Stimulated activated CD4-positive, alpha-beta T cell treated with anti-CD3 and anti-CD28 coated beads, Interleukin-12 subunit alpha, Interleukin-12 subunit beta, amount 100 ng/mL, for 4 hours (primary cell): ENCODE results near the gene NDUFB10.
"Not testable (repeated sequence)": the region's sequence is repeated elsewhere in the genome, so short reads cannot be mapped to it uniquely, and the experiment has no call there.

Source experiments
- DNase-seq: peaks from one replicate; pipeline ENCODE4 v3.0.0-alpha.2; 2020

Gene NDUFB10

DNA sequence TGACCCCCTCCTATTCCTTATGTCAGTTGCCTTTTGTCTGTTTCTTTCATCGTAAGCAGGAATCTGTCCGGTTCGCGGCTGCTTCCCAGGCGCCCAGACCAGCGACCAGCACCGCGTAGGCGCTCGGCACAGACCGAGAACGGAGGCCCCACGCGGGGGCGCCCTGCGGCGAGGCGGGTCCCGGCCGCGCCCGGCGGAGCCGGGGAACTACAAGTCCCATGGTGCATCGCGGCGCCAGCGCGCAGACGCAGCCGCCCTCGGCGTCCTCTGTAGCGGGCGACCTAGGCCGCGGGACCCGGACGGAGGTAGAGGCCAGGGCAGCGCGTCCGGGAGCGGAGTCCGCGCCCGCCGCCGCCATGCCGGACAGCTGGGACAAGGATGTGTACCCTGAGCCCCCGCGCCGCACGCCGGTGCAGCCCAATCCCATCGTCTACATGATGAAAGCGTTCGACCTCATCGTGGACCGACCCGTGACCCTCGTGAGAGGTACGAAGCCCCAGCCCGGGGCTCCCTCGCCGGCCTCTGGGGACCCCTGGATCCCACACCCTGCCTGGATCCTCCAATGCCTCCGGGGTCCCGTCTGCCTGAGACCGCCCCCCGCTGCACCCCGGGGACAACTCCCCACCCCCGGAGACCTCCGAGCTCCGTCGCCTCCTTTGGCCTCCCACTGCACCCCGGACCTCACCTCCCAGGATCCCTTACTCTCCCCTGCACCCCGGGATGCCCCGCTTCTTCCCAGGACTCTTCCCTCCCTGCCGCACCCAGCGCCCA, at the start of gene NDUFB10:
TSS of gene NDUFB10 (plus strand) at position 270 of the 771 bp plus-strand sequence. CDS start at position 357, 87 bp downstream.
- peak; percentile 94 for DNase-seq

DNA sequence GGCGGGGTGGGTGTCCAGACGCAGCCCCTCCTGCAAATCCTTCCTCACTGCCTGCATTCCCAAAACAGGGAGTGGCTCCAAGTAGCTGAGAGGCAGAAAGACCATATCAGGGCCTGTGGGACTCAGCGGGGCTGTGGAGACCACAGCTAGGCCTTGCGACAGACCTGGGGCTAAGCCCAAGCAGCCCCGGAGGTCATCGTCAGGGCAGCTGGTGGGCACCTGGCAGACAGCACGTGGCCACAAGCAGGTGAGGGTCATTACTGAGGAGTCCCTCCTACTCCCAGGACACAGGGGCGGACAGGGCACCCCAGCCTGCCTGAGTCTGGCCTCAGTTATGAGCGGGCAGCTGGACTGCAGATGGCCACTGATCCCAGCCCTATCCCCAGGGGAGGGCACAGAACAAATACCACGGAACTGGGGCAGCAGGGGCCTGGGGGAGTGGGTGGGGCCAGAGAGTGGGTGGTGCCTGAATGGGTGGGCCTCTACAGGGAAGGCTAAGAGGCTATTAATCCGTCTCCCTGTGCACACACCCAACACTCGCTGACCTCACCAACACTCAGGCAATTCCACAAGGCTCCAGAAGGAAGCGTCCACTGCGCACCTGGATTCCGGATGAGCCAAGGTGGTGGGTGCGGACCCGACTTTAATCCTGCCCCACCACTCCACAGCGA, 49.6 kb upstream of the NDUFB10 start:
- DNase-seq = no peak

DNA sequence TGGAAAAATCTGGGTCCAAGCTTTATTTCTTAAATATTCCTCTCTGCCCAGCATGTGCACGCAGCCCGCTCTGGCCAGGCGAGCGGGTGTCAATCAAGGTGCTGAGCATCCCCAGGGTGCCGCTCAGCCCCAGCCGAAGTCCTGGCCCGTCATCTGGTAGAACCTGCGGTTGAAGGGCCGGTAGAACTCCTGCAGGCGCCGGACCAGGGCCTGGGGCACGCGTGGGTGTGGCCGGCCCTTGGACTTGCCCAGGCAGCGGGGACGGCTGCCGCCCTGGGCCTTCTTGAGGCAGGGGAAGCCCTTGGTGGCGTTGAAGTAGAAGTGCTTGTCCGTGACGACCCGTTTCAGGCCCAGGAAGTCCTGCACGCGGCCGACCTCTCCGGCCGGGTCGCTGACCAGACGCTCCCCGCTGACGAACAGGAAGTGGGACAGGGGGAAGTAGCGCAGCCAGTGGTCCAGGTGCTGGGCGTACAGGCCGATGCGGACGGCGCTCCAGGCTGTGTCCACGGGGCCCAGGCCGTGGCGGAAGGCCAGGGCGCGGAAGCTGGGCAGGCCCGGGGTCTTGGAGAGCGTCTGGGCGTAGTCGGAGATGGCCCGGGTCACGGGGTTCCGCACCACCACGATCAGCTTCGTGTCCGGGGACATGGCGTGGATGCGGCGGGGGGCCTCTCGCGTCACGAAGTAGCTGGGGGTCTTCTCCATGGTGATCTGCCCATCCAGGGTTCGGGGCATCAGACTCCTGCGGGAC, 47.7 kb upstream of the NDUFB10 start:
- no peak for DNase-seq

DNA sequence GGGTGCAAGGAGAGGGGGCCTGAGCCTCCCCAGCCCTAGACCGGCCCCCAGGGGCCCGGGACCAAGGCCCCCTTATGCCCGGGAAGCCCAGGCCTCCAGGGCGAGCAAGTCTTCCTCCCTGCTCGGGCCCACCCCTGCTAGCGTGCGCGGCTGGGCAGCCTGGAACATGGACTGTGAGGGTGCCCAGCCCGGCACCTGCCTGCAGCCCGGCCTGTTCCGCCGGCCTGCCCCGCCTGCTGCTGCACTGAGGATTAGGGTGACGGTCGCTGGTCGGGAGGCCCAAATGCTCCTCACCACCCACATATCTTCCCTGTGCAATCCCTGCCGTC, 47.2 kb upstream of the NDUFB10 start:
- DNase-seq = no peak

DNA sequence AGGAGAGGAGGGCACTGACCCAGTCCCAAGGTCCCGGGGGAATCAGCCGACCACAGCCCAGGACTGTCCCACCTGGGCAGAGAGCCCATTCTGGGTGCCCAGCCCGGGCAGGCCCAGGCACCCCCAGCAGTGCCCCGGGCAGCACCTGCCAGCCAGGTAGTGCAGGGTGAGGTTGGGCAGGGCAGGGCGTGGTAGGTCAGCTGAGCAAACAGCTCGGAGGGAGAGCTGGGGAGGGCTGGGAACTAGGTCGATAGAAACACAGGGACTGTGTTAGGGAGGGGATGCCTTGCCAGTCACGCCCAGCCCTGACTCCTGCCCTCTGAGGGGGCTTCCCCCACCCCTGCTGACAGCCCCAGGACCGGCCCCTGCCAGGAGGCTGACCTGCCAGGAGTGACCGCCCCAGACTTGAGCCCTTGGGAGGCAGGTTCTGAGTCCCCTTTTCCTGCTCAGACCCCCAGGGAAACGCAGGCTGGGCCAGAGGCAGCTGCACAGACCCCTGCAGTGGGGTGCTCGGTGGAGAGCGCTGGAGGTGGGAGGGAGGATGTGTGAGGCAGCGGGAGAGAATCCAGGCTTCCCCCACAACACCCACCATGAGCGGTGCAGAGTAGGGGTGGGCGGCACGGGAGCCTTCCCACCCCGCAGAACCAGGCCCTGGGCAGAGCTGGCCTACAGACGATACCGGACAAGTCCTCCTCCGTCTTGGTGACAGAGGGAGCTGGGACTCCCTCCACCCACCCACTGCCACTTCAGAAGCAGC, 45.8 kb upstream of the NDUFB10 start:
- no peak for DNase-seq

DNA sequence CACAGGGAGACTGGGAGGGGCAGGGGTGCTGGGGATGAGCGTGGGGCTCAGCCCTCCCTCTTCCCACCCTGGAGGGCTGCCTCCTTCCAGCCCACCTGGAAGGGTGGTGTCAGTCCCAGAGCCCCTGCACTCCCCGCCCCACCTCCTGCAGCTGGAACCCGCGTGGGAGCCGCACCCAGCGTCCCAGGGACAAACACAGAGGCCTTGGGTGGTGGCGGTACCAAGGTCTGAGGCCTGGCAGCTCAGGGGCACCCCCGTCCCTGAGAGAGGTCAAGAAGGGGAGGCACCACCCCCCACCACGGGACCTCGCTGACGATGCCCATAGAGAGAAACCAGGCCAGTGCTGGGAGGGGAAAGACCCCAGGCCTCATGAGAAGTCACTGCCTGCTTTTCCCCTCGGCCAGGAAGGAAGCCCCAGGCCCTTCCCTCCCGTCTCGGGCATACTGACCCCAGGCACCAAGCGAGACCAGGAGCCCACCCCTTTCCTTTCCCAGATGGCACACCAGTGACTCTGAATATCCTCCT, 45.2 kb upstream of the NDUFB10 start:
- DNase-seq = no peak

DNA sequence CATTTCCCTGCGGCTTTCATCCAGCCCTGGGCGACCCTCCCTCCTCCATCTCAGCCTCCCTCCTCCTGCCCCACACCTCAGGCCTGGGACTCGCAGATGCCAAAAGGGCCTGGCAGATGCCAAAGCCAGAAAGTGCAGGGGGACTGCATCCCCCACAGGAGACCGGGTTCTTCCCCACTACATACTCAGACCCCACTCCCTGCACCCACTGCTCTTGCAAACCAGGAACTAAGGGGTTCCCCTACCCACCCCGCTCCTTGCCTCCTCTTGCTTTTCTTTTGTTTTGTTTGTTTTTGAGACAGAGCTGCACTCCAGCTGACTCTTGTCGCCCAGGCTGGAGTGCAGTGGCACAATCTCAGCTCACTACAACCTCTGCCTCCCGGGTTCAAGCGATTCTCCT, 44.4 kb upstream of the NDUFB10 start:
- DNase-seq = no peak

DNA sequence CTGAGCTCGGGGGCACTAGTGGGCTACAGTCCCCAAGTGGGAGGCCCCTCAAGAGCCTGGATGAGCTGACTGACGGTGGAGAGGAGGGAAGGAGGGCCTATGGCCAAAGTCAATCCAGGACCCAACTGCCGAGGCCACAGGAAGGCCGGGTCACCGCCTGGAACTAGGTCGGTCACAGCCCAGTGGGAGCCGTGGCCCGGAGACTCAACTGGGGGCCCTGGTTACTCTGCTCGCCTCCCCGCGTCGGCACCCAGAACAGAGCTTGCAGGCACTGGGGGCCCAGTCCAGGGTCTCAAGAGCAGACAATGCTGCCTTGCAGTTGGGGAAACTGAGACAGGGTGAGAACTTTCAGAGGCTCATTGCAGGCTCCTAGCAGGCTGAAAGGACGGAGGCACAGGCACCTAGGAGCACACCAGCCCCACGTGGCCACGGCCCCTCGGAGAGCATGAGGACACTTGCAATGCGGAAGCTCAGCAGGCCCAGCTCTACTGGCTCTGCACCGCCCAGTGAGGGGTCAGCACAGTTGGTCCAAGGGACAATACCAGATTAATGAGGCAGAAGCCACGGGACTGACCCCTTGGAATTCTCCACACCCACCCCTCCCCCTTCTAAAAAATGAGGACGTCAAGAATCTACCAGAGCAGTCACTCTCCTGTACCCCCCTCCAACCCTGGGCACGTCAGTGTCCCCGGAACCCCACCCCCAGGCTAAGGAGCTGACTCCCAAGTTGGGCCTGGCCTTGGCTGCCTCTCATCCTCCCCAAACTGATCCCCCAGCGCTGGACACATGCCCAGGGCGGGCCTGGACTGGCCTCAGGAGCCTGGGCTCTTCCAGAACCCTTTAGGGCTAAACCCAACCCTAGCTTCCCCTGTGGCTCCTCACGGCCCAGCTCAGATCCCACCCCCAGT, 43.4 kb upstream of the NDUFB10 start:
- DNase-seq = no peak

DNA sequence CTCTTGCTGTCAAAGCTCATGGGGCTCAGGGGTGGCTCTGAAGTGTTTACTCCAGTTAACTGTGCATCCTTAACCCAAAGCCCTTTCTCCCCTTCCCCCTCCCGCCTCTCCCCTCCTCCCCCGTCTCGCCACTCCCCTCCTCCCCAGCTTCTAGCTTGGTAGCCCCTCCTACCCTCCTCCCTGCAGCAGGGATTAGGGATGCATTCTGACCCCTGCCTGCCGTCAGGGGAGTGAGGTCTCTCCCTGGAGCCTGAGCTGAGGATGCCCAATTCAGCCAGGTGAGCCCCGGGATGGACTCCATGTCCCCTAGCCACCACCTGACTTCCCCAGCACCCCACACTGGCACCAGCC, 42.7 kb upstream of the NDUFB10 start:
- no peak for DNase-seq

DNA sequence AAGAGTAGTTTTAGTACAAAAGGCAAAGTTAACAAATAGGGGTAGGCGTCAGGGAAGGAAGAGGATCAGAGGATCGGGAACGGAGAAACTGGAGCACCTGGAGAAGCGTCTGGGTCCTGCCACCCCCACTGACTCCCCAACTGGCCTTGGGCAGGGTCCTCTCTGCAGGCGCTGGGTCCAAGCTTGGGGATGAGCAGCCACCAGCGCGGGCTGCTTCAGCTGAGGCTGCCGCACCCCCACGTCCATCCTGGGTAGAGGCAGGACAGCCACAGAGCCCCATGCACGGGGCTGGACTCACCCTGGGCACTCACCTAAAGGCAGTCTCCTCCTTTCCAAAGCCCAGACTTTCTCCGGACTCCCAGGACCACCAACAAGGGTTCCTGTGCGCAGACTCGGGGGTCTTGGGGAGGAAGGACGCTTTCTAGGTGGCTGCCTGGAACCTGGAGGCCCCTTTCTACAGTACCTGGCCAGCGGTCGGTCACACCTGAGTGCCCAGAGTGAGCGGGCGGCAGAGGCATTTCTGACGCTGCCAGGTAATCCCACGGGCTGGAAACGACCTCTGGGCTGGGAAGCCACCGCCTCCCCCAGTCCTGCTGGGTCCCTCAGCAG, 42.2 kb upstream of the NDUFB10 start:
- DNase-seq = no peak

DNA sequence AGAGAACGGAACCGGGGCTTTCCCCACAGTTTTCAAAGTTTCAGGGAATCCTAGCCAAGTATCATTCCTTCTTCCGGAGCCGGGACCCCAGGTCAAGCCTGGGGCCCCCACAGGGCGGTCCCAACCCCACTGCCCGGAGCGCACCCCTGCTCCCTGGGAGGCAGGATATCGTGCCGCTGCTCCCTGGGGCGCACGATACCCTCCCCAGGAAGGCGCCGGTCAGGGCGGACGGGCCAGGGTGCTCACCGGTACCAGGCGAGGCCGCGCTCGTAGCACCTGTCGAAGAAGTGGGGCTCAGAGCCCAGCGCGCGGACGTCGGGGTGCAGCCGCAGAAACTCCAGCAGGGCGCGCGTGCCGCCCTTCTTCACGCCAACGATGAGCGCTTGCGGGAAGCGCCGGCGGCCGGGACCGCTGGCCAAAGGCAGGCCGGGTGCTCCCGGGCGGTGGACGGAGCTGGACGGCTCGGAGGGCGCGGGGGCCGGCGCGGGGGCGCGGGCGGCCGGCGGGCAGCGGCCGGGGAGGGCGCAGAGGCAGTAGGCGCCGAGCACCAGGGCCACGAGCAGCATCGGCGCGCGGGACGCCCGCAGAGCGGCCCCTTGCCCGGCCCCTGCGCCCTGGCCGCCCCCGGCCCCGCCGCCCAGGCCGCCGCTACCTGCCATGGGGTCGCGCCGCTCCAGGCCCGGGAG, 41.5 kb upstream of the NDUFB10 start:
- no peak for DNase-seq

DNA sequence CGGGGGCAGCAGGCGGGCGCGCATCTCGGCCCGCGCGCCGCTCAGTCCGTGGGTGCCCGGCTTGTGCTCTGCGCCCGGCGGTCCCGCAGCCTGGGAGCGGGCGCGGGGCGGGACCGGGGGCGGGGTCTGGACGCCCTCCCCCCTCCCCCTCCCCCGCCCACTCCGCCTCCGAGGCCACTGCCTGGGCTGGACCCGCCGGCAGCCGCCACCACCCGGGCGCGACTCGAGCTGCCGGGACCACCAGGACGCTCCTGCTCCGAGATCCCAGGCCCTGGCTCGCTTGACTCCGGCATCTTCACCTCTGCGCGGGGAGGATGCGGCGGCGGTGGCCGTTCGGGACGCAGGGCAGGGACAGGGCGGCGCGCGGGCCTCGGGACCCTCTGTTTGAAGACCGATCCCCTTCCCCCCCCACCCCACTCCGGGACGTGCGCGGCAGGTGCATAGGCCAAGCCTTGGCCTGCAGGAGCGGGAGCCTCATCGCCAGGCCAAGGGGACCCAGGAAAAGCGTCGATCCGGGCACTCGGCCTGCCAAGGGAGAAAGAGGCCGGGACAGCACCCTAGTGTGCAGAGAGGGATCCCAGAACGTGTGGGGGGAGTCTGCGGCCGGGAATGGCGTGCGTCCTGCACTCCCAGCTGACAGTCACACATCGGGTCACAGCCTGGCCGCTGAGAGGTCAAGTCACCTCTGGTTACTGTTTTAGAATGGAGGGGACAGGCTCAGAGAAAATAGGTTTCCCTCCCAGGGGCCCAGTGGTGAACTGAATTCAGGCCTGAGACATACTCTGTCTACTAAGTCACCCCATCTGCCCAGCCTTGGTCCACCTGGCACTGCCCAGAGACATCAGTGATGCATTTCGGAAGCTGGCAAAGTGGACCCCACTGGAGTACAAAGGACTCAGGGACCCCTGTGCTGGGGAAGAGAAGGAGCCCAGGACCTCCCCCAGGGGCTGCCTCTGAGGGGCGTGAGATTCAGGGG, 40.7 kb upstream of the NDUFB10 start, which contains the start of gene HS3ST6:
TSS of gene HS3ST6 (minus strand) at position 65 of the 976 bp plus-strand sequence. CDS start 92 bp downstream, outside the sequence.
- no peak for DNase-seq

DNA sequence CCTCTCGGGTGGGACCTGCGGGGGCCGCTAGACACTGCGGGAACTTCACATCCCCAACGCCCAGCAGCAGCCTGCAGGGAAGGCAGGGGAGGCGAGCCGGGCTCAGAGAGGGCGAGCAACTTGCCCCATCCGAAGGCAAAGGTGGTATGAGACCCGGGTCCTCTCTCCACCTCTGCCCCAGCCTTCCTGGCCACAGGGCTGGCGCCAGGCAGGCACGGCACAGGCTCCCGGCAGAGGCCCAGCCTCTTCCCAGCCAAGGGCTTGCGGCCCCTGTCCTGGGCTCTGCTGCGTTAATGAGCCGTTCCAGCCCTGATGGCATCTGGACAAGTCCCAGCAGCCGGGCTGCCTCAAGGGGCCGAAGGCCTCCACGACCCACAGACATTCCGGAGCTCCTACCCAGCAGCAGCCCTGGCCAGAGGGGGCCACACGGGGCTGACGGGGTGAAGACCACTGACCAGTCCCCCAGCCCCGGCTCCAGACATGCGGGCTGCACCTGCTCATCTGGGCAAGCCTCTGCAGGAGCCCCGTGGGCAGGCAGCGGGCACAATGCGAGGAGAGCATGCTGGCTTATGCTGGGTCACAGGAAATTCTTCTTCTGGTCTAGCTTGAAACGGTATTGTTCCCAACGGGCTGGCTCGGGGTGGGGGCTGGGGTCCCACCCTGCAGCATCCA, 39.9 kb upstream of the NDUFB10 start:
- DNase-seq = no peak

DNA sequence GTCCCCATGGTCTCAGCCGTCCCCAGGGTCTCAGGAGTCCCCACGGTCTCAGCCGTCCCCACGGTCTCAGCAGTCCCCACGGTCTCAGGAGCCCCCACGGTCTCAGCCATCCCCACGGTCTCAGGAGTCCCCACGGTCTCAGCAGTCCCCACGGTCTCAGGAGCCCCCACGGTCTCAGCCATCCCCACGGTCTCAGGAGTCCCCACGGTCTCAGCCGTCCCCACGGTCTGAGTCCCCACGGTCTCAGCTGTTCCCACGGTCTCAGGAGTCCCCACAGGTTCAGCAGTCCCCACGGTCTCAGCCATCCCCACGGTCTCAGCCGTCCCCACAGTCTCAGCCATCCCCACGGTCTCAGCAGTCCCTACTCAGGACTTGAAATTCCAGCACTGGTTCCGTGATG, 39.2 kb upstream of the NDUFB10 start:
- not testable (repeated sequence) for DNase-seq

DNA sequence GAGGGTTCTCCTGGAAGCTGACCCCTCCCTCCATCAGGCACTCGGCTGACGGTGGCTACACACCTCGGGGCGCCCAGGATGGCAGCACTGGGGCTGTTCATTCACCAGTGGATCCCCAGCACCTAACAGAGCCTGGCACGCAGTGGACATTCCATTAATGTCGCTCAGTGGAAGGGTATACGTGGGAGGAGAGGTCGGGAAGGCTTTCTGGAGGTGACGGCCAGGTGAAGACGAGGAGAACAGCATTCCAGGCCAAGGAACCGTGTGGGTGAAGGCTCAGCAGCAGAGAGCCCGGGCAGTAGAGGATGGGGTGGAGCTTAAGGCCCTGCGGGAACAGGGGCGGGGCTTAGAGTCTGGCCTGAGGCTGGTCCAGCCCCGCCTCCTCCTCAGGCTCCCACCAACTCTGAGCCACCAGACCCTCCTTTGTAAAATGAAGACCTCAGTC, 38.6 kb upstream of the NDUFB10 start:
- DNase-seq = no peak

DNA sequence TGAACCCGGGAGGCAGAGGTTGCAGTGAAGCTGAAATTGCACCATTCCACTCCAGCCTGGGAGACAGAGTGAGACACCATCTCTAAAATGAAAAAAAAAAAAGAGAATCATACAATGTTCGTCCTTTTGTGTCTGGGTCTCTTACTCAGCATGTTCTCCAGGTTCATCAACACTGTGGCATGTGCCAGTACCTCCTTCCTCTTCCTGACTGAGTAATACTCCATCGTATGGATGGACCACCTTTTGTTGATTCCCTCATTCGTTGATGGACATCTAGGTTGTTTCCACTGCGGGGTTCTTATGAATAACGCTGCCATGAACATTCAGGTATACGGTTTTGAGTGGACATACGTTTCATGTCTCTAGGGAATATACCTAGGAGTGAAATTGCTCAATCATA, 37.0 kb upstream of the NDUFB10 start:
- no peak for DNase-seq

DNA sequence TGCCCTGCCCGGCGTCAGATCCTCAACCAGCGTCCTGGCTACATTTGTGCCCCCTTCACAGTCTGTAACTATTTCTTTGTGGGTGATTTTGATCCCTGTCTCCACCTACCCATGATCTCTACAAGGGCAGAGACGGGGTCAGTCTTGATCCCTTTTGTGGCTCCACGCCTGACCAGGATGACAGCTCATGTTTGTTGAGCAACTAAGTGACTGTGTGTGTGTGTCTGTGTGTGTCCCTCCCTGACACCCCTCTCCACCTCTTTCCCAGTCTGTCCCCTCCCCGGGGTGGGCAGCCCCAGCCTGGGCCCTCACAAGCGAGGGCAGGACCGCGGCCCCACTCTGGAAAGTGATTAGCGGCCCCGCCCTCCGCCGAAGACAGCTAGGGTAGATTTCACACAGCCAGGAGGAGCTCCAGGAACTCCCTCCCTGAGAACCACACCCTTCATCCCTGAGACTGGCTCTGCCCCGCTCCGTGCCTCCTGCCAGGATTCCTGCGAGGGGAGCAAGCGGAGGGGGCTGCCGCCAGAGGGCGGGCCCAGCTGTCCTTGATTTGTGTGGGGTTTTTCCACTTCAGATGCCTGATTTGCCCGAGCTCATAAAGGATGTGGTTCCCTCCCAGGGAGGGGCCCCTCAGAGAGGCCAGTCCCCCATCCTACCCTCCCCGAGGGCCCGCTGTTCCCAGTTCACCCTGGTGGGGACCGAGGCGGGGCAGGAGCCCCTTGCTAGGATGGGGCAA, 35.9 kb upstream of the NDUFB10 start:
- DNase-seq = no peak

DNA sequence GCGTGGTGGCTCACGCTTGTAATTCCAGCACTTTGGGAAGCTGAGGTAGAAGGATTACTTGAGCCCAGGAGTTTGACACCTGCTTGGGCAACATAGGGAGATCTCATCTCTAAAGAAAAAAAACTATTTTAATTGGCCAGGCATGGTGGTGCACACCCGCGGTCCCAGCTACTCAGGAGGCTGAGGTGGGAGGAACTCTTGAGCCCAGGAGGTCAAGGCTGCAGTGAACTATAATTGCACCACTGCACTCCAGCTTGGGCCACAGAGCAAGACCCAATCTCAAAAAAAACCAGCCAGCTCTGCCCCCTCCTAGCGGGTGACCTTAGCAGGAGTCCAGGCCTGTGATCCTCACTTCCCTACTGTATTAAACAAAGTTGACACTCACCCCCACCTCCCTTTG, 35.2 kb upstream of the NDUFB10 start:
- DNase-seq = no peak
